ENCODE measurements around the gene THAP4. TPM values are rescaled to one million over a fixed set of nuclear protein-coding genes. Genes with fewer than 3 reads are reported as not detected.
A peak's percentile ranks its signal among the peaks of the same experiment; 100 is the strongest.

Gene THAP4
- total and polyA plus RNA-seq, 2 of the 13 experiments (the other 11 are each of a cell fraction or from before 2014, with no cell fraction given), result 59.7 to 75.7 TPM

DNA sequence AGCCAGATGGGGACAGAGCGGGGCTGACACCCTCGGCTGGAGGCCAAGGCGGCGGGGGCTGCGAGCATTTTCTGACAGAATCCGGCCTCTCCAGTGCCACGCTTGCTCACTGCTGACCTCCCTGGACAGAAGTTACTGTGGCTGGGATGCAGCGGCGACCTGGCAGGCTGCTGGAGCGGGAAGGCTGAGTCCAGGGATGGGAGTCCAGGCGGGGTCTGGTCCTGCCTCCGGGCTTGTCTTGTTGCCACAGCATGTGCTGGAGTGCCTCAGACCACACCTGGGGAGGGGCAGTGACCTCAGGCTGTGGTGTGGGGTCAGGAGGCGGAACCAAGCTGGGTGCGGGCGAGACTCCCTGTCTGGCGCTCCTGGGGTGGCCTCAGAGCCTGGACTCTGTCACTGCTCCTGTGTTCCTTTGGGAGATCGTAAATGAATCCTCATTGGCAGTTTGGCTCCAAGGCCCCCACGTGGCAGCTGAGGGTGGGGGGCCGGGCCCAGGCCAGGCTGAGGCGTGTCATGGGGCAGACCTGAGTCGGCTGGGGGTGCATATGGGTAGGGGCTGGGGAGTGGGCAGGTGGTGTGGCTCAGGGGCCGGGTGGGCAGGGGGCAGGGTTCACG, 72.9 kb downstream of the THAP4 start:
- 83% methylated on average over 16 of the region's 23 CpGs for WGBS (ENCODE audit: low lambda C conversion rate)
- H3K9me3 ChIP-seq (ENCODE audit: low read length), result no peaks in the 10 kb centered on the region
- H3K36me3 ChIP-seq (replicated peaks in 1 of 2; ENCODE audit: control insufficient read depth in 1 of 2, insufficient read depth in 2 of 2, low read length in 2 of 2), result peaks cover 13 to 23% of the 10 kb centered on the region in 2 experiments; a peak in 4 of 5 replicates
- H3K27me3 ChIP-seq (ENCODE audit: control insufficient read depth in 1 of 2, insufficient read depth in 2 of 2, low read length in 2 of 2), result no peaks in the 10 kb centered on the region
- no peak overlapping the region for H3K9ac ChIP-seq (ENCODE audit: insufficient read depth, low read depth, low read length)
- peak; percentile 55 for FAIRE-seq
- BruUV-seq (replicated peaks), result no TSS peak
- DNase-seq (ENCODE audit: low spot score), result peak; percentile 44
- ChIA-PET POLR2A (no interaction called here), CTCF (ENCODE audit: low intra/inter-chr PET ratio, low total read pairs) (no interaction called here)
- H3K4me3 ChIP-seq (replicated peaks in 1 of 3; ENCODE audit: insufficient read depth in 1 of 3, low read depth in 2 of 3, low read length in 3 of 3), result no peak overlapping the region
- H3K4me1 ChIP-seq (ENCODE audit: insufficient read depth, low read length), result peaks cover 31% of the 10 kb centered on the region
- intact Hi-C loops (cut with micrococcal nuclease; ENCODE audit: unreplicated experiment) (no loop called here), in situ Hi-C loops (cut with HindIII; ENCODE audit: extremely low pct_ligation_motif_present, low pct_unique_long_range_greater_than_20kb) (no loop called here)
- ATAC-seq, result peak; percentile 12
- H3K79me2 ChIP-seq (ENCODE audit: insufficient read depth, low read length), result peaks cover 18% of the 10 kb centered on the region
- no peak overlapping the region for H2AFZ ChIP-seq (ENCODE audit: low read length)
- no peak overlapping the region for H3K4me2 ChIP-seq (ENCODE audit: low read depth, low read length)
- peaks cover 13% of the 10 kb centered on the region; the same call in 1 of the 2 replicates for H4K20me1 ChIP-seq (ENCODE audit: insufficient read depth, low read length)
- no peak overlapping the region for H3K27ac ChIP-seq (ENCODE audit: extremely low read length, insufficient read depth, low read length)
- no peak for TF ChIP-seq ZUFSP (CRISPR knock-in tag; IDR thresholded peaks at IDR 0.05; ENCODE audit: borderline replicate concordance)
- TF ChIP-seq NR2F6 (IDR thresholded peaks at IDR 0.05), result peak; percentile 39; the same call in 1 of the 2 replicates
- TF ChIP-seq NR2F6 (CRISPR knock-in tag; IDR thresholded peaks at IDR 0.05), result 0 out of 2 replicates have a peak, but pooled peaks have one; percentile 47
- 0 out of 2 replicates have a peak, but pooled peaks have one; percentile 27 for TF ChIP-seq ZNF713 (CRISPR knock-in tag; IDR thresholded peaks at IDR 0.05)
- peak; percentile 92 for TF ChIP-seq PRDM15 (CRISPR knock-in tag; IDR thresholded peaks at IDR 0.05)
- TF ChIP-seq HNRNPLL (IDR thresholded peaks at IDR 0.05; ENCODE audit: low read depth, low read length, poor library complexity, severe bottlenecking), result peak; percentile 38
- no peak for TF ChIP-seq KAT7 (CRISPR knock-in tag; IDR thresholded peaks at IDR 0.05; ENCODE audit: borderline replicate concordance)
- TF ChIP-seq, protein P1, sequence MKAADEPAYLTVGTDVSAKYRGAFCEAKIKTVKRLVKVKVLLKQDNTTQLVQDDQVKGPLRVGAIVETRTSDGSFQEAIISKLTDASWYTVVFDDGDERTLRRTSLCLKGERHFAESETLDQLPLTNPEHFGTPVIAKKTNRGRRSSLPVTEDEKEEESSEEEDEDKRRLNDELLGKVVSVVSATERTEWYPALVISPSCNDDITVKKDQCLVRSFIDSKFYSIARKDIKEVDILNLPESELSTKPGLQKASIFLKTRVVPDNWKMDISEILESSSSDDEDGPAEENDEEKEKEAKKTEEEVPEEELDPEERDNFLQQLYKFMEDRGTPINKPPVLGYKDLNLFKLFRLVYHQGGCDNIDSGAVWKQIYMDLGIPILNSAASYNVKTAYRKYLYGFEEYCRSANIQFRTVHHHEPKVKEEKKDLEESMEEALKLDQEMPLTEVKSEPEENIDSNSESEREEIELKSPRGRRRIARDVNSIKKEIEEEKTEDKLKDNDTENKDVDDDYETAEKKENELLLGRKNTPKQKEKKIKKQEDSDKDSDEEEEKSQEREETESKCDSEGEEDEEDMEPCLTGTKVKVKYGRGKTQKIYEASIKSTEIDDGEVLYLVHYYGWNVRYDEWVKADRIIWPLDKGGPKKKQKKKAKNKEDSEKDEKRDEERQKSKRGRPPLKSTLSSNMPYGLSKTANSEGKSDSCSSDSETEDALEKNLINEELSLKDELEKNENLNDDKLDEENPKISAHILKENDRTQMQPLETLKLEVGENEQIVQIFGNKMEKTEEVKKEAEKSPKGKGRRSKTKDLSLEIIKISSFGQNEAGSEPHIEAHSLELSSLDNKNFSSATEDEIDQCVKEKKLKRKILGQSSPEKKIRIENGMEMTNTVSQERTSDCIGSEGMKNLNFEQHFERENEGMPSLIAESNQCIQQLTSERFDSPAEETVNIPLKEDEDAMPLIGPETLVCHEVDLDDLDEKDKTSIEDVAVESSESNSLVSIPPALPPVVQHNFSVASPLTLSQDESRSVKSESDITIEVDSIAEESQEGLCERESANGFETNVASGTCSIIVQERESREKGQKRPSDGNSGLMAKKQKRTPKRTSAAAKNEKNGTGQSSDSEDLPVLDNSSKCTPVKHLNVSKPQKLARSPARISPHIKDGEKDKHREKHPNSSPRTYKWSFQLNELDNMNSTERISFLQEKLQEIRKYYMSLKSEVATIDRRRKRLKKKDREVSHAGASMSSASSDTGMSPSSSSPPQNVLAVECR (CRISPR knock-in tag; IDR thresholded peaks at IDR 0.05; ENCODE audit: borderline replicate concordance), result peak; percentile 13; the same call in 1 of the 2 replicates
- TF ChIP-seq ZBTB33 (CRISPR knock-in tag; IDR thresholded peaks at IDR 0.05), result peak; percentile 91
- peak; percentile 49 for TF ChIP-seq RXRA (CRISPR knock-in tag; IDR thresholded peaks at IDR 0.05)
- TF ChIP-seq HOXA3 (CRISPR knock-in tag; IDR thresholded peaks at IDR 0.05), result peak; percentile 21; the same call in 1 of the 2 replicates
- no peak for TF ChIP-seq ATRX (CRISPR knock-in tag; IDR thresholded peaks at IDR 0.05; ENCODE audit: borderline replicate concordance)
